Measurements from ENCODE around the gene PPP1R12C.

- no peak for TF ChIP-seq EP300 (IDR thresholded peaks at IDR 0.05; ENCODE audit: low read depth)
- no peak for TF ChIP-seq CTCF (IDR thresholded peaks at IDR 0.05)
- no peak for TF ChIP-seq POLR2AphosphoS5 (IDR thresholded peaks at IDR 0.05)
Observed at GRCh38 chr19:55112777-55113569, 4.5 kb downstream of the PPP1R12C start.

Data from transverse colon (tissue), 4 donors.